Measurements from ENCODE around the gene PPP2R5C.

The PPP2R5C gene

GRCh38 chr14:101884089-101884933 lies 122.8 kb downstream of the PPP2R5C start:
- no peak for TF ChIP-seq PAX5 (IDR thresholded peaks at IDR 0.05; ENCODE audit: insufficient read depth, low read length, severe bottlenecking)
- FAIRE-seq (no peak), DNase-seq (ENCODE audit: insufficient read length, low spot score) (no peak)

- DNase-seq (ENCODE audit: insufficient read length, low spot score), result no peak
- TF ChIP-seq POLR2A (IDR thresholded peaks at IDR 0.05; ENCODE audit: low read depth, low read length) (no peak), POLR2AphosphoS5 (IDR thresholded peaks at IDR 0.05; ENCODE audit: low read depth, low read length) (no peak), TAF1 (IDR thresholded peaks at IDR 0.05; ENCODE audit: low read depth, low read length) (no peak), POU2F2 (IDR thresholded peaks at IDR 0.05; ENCODE audit: low read depth, low read length) (no peak), PAX5 (IDR thresholded peaks at IDR 0.05; ENCODE audit: insufficient read depth, low read length, severe bottlenecking) (no peak), SPI1 (IDR thresholded peaks at IDR 0.05; ENCODE audit: low read depth, low read length) (no peak)
- no peak for FAIRE-seq
Measured at GRCh38 chr14:101884934-101885576, 123.5 kb downstream of the PPP2R5C start.

DNA sequence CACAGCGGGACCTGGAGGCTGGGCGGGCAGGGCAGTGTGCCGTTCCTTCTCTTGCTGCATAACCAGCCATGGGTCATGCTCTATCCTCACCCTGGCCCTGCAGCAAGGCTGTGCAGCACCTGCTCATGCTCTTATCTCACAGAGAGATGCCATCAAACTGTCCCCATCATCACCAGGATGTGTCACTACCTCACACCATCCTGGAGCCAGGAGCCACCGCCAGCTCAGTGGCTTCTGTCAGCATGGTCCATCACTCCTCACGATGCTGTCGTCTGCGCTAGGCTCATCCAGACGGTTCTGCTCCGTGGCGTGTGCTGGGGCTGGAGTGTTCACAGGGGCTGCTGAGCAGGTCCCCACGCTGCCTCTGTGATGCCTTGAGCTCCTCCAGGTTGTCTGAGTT lies 125.7 kb downstream of the PPP2R5C start:
- DNase-seq (ENCODE audit: insufficient read length, low spot score) (no peak), FAIRE-seq (no peak)
- TF ChIP-seq TAF1 (IDR thresholded peaks at IDR 0.05; ENCODE audit: low read depth, low read length) (no peak), POLR2A (IDR thresholded peaks at IDR 0.05; ENCODE audit: low read depth, low read length) (no peak), POU2F2 (IDR thresholded peaks at IDR 0.05; ENCODE audit: low read depth, low read length) (no peak), PAX5 (IDR thresholded peaks at IDR 0.05; ENCODE audit: insufficient read depth, low read length, severe bottlenecking) (no peak), SPI1 (IDR thresholded peaks at IDR 0.05; ENCODE audit: low read depth, low read length) (no peak), POLR2AphosphoS5 (IDR thresholded peaks at IDR 0.05; ENCODE audit: low read depth, low read length) (no peak)

- TF ChIP-seq PAX5 (IDR thresholded peaks at IDR 0.05; ENCODE audit: insufficient read depth, low read length, severe bottlenecking) (no peak), SPI1 (IDR thresholded peaks at IDR 0.05; ENCODE audit: low read depth, low read length) (no peak), POLR2AphosphoS5 (IDR thresholded peaks at IDR 0.05; ENCODE audit: low read depth, low read length) (no peak)
- no peak for FAIRE-seq
Measured at GRCh38 chr14:101888182-101888581, 126.7 kb downstream of the PPP2R5C start.

GRCh38 chr14:101889366-101889765 lies 127.9 kb downstream of the PPP2R5C start:
- TF ChIP-seq TAF1 (IDR thresholded peaks at IDR 0.05; ENCODE audit: low read depth, low read length), result no peak
- TF ChIP-seq PAX5 (IDR thresholded peaks at IDR 0.05; ENCODE audit: insufficient read depth, low read length, severe bottlenecking), result no peak
- no peak for TF ChIP-seq POU2F2 (IDR thresholded peaks at IDR 0.05; ENCODE audit: low read depth, low read length)
- no peak for TF ChIP-seq SPI1 (IDR thresholded peaks at IDR 0.05; ENCODE audit: low read depth, low read length)
- no peak for TF ChIP-seq POLR2A (IDR thresholded peaks at IDR 0.05; ENCODE audit: low read depth, low read length)
- TF ChIP-seq POLR2AphosphoS5 (IDR thresholded peaks at IDR 0.05; ENCODE audit: low read depth, low read length), result no peak
- DNase-seq (ENCODE audit: insufficient read length, low spot score) (no peak), FAIRE-seq (no peak)

More at GRCh38 chr14:101888182-101888581, 126.7 kb downstream of the PPP2R5C start:
- DNase-seq (ENCODE audit: insufficient read length, low spot score), result no peak

- FAIRE-seq (no peak), DNase-seq (ENCODE audit: insufficient read length, low spot score) (no peak)
- no peak for TF ChIP-seq POLR2AphosphoS5 (IDR thresholded peaks at IDR 0.05; ENCODE audit: low read depth, low read length)
- no peak for TF ChIP-seq POU2F2 (IDR thresholded peaks at IDR 0.05; ENCODE audit: low read depth, low read length)
- TF ChIP-seq POLR2A (IDR thresholded peaks at IDR 0.05; ENCODE audit: low read depth, low read length), result no peak
Measured at GRCh38 chr14:101889898-101890297, 128.4 kb downstream of the PPP2R5C start.

DNA sequence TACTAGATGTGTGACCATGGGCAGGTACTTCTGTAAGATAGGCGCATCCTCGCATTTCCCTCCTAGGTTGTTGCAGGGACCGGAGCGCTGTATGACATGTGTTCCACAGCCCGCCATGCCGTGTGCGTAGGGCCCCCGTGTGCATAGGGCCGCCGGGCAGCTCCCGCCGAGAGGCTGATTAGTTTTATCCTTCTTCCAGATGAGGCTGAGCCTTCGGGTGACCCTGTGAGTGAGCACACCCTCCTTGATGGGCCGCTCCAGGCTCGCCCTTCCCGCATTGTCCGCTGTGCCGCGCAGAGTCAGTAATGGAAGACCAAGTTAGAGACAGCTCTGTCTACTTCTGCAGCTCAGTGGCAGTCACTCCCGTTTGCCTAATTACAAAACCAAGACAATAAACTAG lies 130.0 kb downstream of the PPP2R5C start:
- FAIRE-seq (no peak), DNase-seq (ENCODE audit: insufficient read length, low spot score) (no peak)
- TF ChIP-seq POU2F2 (IDR thresholded peaks at IDR 0.05; ENCODE audit: low read depth, low read length), result no peak
- no peak for TF ChIP-seq PAX5 (IDR thresholded peaks at IDR 0.05; ENCODE audit: insufficient read depth, low read length, severe bottlenecking)
- no peak for TF ChIP-seq POLR2A (IDR thresholded peaks at IDR 0.05; ENCODE audit: low read depth, low read length)
- no peak for TF ChIP-seq SPI1 (IDR thresholded peaks at IDR 0.05; ENCODE audit: low read depth, low read length)
- TF ChIP-seq POLR2AphosphoS5 (IDR thresholded peaks at IDR 0.05; ENCODE audit: low read depth, low read length), result no peak
- TF ChIP-seq TAF1 (IDR thresholded peaks at IDR 0.05; ENCODE audit: low read depth, low read length), result no peak

- DNase-seq (ENCODE audit: insufficient read length, low spot score), result no peak
Measured at GRCh38 chr14:101893759-101894158, 132.2 kb downstream of the PPP2R5C start.

GRCh38 chr14:101894365-101895081 lies 133.0 kb downstream of the PPP2R5C start:
- FAIRE-seq, result no peak
- DNase-seq (ENCODE audit: insufficient read length, low spot score), result no peak
- no peak for TF ChIP-seq PAX5 (IDR thresholded peaks at IDR 0.05; ENCODE audit: insufficient read depth, low read length, severe bottlenecking)
- no peak for TF ChIP-seq SPI1 (IDR thresholded peaks at IDR 0.05; ENCODE audit: low read depth, low read length)
- TF ChIP-seq TAF1 (IDR thresholded peaks at IDR 0.05; ENCODE audit: low read depth, low read length), result no peak
- TF ChIP-seq POU2F2 (IDR thresholded peaks at IDR 0.05; ENCODE audit: low read depth, low read length), result no peak
- TF ChIP-seq POLR2AphosphoS5 (IDR thresholded peaks at IDR 0.05; ENCODE audit: low read depth, low read length), result no peak
- TF ChIP-seq POLR2A (IDR thresholded peaks at IDR 0.05; ENCODE audit: low read depth, low read length), result no peak

More at GRCh38 chr14:101893759-101894158, 132.2 kb downstream of the PPP2R5C start:
- TF ChIP-seq POLR2AphosphoS5 (IDR thresholded peaks at IDR 0.05; ENCODE audit: low read depth, low read length) (no peak), POU2F2 (IDR thresholded peaks at IDR 0.05; ENCODE audit: low read depth, low read length) (no peak), POLR2A (IDR thresholded peaks at IDR 0.05; ENCODE audit: low read depth, low read length) (no peak), SPI1 (IDR thresholded peaks at IDR 0.05; ENCODE audit: low read depth, low read length) (no peak), TAF1 (IDR thresholded peaks at IDR 0.05; ENCODE audit: low read depth, low read length) (no peak), PAX5 (IDR thresholded peaks at IDR 0.05; ENCODE audit: insufficient read depth, low read length, severe bottlenecking) (no peak)
- FAIRE-seq, result no peak
